Subcutaneous abdominal adipose tissue (tissue), 5 donors: ENCODE measurements around the gene DHRSX.

Experiments used
- H3K27ac ChIP-seq: one replicate; pipeline ENCODE4 v1.7.0; 2013; ENCODE audit warnings: low read depth, mild to moderate bottlenecking, inconsistent platforms, low read length, moderate library complexity
- H3K27me3 ChIP-seq, 5 donors: one replicate each; pipeline ENCODE4 v1.7.0; 2013; ENCODE audit warnings: low read length in 5 of 5, inconsistent platforms in 1 of 5; ENCODE audit not compliant: control insufficient read depth in 5 of 5, insufficient read depth in 4 of 5
- H3K36me3 ChIP-seq, 5 donors: one replicate each; pipeline ENCODE4 v1.7.0; 2013; ENCODE audit warnings: low read length in 5 of 5; ENCODE audit not compliant: control insufficient read depth in 5 of 5, insufficient read depth in 5 of 5
- H3K4me1 ChIP-seq, 5 donors: one replicate each; pipeline ENCODE4 v1.7.0; 2013; ENCODE audit warnings: low read length in 5 of 5, mild to moderate bottlenecking in 3 of 5, moderate library complexity in 1 of 5; ENCODE audit not compliant: control insufficient read depth in 5 of 5, insufficient read depth in 5 of 5
- H3K4me3 ChIP-seq, 5 donors: one replicate each; pipeline ENCODE4 v1.7.0; 2013; ENCODE audit warnings: low read length in 5 of 5, low read depth in 1 of 5
- H3K9ac ChIP-seq, 5 donors: one replicate each; pipeline ENCODE4 v1.7.0; 2013; ENCODE audit warnings: low read length in 5 of 5, mild to moderate bottlenecking in 4 of 5, moderate library complexity in 3 of 5
- H3K9me3 ChIP-seq, 5 donors: one replicate each; pipeline ENCODE4 v1.7.0; 2013; ENCODE audit warnings: low read length in 5 of 5; ENCODE audit not compliant: control insufficient read depth in 5 of 5
- donor health status: healthy.
- donor health status: healthy.
- donor health status: healthy.
- donor health status: healthy.
- donor health status: healthy.

Gene DHRSX

DNA sequence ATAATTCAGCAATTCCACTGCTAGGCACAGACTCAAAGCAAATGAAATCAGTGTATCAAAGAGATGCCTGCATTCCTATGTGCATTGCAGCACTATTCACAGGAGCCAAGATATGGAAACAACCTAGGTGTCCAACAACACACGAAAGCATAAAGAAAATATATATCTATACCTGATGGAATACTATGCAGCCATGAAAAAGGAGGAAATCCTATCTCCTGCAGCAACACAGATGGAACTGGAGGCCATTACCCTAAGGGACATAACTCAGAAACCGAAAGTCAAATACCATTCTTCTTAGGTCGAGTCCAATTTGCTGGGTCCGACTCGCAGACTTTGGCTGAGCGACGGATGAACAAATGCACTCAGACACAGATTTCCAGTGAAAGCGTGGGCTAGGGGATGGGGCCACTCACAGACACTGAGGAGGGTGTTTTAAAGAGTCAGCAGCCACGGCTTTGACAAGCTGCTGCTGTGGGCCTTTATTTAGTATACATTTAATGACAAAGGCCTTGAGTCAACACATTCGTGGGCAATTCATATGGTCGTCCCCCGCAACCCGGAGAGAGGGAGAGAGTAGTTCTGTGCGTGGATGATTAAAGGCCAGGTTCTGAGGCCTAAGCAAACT lies 93.8 kb downstream of the DHRSX start:
- Histone ChIP-seq H3K4me3 (no peak overlapping the region), H3K9ac (no peak overlapping the region), H3K4me1 (peaks cover 0 to 4% (median 0%) of the 10 kb centered on the region in 5 donors), H3K9me3 (peaks cover 2 to 9% (median 6%) of the 10 kb centered on the region in 5 donors), H3K27ac (no peak overlapping the region), H3K27me3 (no peaks in the 10 kb centered on the region), H3K36me3 (peaks cover 3 to 34% (median 10%) of the 10 kb centered on the region in 5 donors)

DNA sequence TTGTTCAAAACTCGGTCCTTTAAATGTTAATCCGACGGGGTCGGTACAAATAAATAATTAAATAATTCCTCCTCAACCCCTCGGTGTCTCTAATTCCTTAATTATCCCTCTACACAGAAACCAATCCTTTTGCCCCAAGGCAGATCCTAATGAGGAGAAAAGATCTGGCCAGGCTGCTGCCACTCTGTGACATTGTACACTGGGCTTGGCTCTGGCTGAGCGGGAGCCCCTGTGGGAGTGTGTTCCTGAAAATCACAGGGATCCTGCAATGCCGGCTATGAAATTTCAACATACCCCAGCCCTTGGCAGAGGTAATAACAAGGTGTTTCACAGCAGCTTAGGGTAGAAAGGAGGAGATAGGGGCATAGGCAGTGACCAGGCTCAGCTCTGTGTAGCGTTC lies 96.0 kb downstream of the DHRSX start:
- Histone ChIP-seq H3K36me3 (peaks cover 3 to 31% (median 10%) of the 10 kb centered on the region in 5 donors), H3K4me1 (peaks cover 0 to 4% (median 0%) of the 10 kb centered on the region in 5 donors), H3K27ac (no peak overlapping the region), H3K9me3 (peaks cover 2 to 9% (median 6%) of the 10 kb centered on the region in 5 donors), H3K4me3 (no peak overlapping the region), H3K27me3 (no peaks in the 10 kb centered on the region), H3K9ac (no peak overlapping the region)

- peaks cover 0 to 4% (median 0%) of the 10 kb centered on the region in 5 donors for H3K4me1 ChIP-seq
- peaks cover 3 to 20% (median 6%) of the 10 kb centered on the region in 5 donors for H3K36me3 ChIP-seq
- H3K9ac ChIP-seq: no peak overlapping the region
- no peaks in the 10 kb centered on the region for H3K27me3 ChIP-seq
- H3K27ac ChIP-seq: no peak overlapping the region
- H3K4me3 ChIP-seq: no peak overlapping the region
- peaks cover 2 to 7% (median 6%) of the 10 kb centered on the region in 5 donors for H3K9me3 ChIP-seq
These were observed 98.5 kb downstream of the DHRSX start for GRCh38 chrX:2402361-2402690.

DNA sequence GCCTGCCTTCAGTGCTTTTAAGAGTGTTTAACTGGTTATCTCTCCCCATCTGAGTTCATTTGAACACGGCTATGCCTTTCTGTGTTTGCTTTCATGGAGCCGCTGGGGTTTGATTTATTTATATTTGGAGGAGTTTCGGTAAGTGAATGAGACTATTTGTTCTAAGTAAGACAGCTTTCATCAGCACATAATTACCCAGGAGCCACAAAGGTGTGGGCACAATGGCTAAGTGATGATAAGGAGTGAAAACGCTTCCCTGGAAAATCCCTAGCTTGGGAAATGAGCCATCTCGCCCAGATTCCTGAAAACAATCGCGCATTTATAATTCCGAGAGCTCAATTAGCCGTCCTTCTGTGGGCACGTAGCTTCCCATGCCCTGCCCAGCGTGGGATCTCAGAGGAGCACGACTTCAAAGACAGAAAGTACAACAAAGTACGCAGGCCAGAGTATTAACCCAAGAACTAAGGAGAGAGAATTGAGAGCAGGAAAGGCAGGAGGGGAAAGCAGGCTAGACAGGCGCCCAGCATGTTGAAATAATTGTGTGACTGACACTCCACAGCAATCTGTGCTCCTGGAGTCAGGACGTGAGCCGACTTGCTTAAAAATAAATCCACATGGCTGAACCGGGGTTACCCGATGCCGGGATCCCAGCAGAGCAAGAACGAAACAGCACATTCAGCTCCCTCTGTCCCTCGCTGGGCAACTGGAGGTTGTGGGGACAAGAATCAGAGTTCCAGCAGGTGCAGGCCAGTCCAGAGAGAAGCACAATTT lies 99.0 kb downstream of the DHRSX start:
- H3K9me3 ChIP-seq: peaks cover under 1 to 1% (median under 1%) of the 10 kb centered on the region in 5 donors
- H3K27me3 ChIP-seq: no peaks in the 10 kb centered on the region
- H3K4me1 ChIP-seq: peaks cover 0 to 4% (median 0%) of the 10 kb centered on the region in 5 donors
- H3K4me3 ChIP-seq: no peak overlapping the region
- no peak overlapping the region for H3K27ac ChIP-seq
- H3K9ac ChIP-seq: no peak overlapping the region
- H3K36me3 ChIP-seq: peaks cover 0 to 14% (median 1%) of the 10 kb centered on the region in 5 donors

DNA sequence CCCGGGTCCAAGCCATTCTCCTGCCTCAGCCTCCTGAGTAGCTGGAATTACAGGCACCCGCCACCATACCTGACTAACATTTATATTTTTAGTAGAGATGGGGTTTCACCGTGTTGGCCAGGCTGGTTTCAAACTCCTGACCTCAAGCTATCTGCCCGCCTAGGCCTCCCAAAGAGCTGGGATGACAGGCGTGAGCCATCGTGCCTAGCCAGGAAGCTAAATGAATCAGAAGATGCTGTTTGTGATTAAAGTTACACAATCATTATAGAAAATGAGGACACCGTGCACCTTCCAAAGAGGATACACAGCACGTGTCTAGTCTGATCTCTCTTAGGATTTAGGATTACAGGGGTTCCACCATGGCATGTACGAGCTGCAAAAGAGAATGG lies 99.6 kb downstream of the DHRSX start:
- Histone ChIP-seq H3K36me3 (peaks cover 0 to 13% (median 0%) of the 10 kb centered on the region in 5 donors), H3K9me3 (no peaks in the 10 kb centered on the region), H3K4me3 (no peak overlapping the region), H3K27me3 (no peaks in the 10 kb centered on the region), H3K27ac (no peak overlapping the region), H3K9ac (no peak overlapping the region), H3K4me1 (peaks cover 0 to 4% (median 0%) of the 10 kb centered on the region in 5 donors)

GRCh38 chrX:2398064-2398656 lies 102.6 kb downstream of the DHRSX start:
- H3K4me1 ChIP-seq: no peaks in the 10 kb centered on the region
- H3K27ac ChIP-seq: no peak overlapping the region
- no peak overlapping the region for H3K4me3 ChIP-seq
- H3K27me3 ChIP-seq: no peaks in the 10 kb centered on the region
- no peaks in the 10 kb centered on the region for H3K9me3 ChIP-seq
- H3K36me3 ChIP-seq: peaks cover 0 to 14% (median 0%) of the 10 kb centered on the region in 5 donors
- H3K9ac ChIP-seq: no peak overlapping the region

DNA sequence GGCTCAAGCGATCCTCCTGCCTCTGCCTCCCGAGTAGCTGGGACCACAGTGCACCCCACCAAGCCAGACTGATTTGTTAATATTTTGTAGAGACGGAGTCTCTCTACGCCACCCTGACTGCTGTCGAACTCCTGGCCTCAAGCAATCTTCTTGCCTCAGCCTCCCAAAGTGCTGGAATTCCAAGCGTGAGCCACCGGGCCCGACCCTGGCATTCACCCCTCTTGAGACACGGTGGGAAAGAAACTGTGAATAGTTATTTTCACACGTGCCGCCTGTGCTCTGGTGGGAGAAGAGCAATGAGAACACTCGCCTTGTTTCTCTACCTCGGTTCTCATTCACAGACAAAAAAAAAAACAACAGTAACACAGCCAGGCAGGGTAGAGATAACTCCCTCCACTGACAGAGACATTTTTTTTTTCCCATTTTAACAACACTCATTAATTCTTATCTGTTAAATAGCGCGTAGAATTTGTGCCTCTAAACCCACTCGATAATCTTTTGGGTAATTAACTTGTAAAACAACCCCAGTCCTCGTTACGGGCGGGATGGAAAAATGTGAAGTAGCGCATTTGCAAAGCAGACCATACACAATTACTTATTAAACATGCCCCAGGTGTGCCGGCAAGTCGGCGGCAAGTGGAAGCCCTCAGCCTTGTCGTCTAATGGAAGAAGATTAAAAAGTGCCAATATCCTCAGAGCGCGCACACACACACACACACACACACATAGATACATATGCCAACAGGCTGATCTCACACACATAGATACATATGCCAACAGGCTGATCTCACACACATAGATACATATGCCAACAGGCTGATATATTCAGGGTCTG lies 103.3 kb downstream of the DHRSX start:
- H3K27me3 ChIP-seq: no peaks in the 10 kb centered on the region
- H3K4me3 ChIP-seq: no peak overlapping the region
- peaks cover 0 to 14% (median 0%) of the 10 kb centered on the region in 5 donors for H3K36me3 ChIP-seq
- no peaks in the 10 kb centered on the region for H3K9me3 ChIP-seq
- no peak overlapping the region for H3K27ac ChIP-seq
- H3K4me1 ChIP-seq: no peaks in the 10 kb centered on the region
- no peak overlapping the region for H3K9ac ChIP-seq

DNA sequence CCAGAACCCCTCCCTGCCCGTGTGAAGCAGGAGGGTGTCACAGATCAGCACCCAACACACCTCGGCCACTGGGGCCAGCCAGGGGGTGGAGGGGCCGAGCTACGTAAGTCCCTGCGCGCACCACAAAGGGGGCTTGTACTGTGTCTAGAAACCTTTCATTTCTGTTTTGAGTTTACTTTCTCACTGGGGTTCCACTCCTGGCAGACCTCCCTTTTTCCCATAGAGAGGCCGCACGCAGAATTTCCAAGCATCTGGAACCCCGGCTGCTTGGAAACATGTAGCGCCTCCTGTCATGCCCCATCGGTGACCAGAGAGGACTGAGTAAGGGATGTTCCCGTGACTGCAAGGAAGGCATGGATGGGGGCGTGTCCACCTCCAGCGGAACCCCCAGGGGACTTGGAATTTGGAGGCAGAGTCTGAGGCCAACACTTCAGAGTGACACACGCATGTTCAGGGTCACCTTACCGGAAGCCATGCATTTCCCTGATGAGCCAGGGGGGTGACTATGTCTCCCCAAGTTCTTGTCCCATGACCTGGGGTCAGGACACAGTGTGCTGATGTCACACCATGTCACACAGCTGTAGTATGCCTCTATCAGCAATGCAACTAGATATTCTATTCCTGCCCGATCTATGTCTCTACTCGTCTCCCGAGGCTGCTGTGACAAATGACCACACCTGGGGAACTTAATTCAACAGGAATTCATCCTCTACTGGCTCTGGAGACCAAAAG lies 105.3 kb downstream of the DHRSX start:
- peaks cover 0 to 5% (median 0%) of the 10 kb centered on the region in 5 donors for H3K4me1 ChIP-seq
- peaks cover 0 to 8% (median 5%) of the 10 kb centered on the region in 5 donors for H3K9me3 ChIP-seq
- peaks cover 0 to 11% (median 6%) of the 10 kb centered on the region in 5 donors for H3K36me3 ChIP-seq
- no peaks in the 10 kb centered on the region for H3K27me3 ChIP-seq
- no peak overlapping the region for H3K4me3 ChIP-seq
- no peak overlapping the region for H3K9ac ChIP-seq
- no peak overlapping the region for H3K27ac ChIP-seq

DNA sequence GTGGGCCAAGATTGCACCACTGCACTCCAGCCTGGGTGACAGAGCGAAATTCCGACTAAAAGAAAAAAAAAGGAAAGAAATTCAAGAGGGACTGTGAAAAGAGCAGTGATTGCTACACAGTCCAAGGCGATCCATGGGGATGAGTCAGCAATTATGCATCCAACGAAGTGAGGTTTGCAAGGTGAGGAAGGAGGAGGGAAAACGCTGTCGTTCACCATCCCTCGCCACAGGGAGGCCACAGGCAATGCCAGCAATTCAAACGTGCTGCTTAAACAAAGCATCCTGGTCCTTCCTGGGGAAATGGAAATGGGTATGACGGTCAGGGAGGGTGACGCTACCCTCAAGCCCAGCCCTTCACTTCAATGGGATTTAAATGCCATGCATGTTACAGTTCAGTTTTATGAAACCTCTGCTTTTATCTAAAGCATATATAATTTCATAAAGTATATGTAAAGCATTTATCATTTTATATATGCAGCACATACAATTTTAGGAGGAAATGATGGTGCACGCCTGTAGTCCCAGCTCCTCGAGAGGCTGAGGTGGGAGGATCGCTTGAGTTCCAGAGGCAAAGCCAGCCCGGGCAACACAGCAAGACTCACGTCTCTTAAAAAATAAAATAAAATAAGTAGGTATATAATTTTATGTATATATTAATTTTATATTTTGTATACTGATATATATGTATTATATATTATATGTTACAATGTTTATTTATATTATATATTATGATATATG lies 108.7 kb downstream of the DHRSX start:
- peaks cover 0 to 19% (median 7%) of the 10 kb centered on the region in 5 donors for H3K36me3 ChIP-seq
- H3K4me1 ChIP-seq: peaks cover 0 to 13% (median 0%) of the 10 kb centered on the region in 5 donors
- peaks cover 0 to 8% (median 5%) of the 10 kb centered on the region in 5 donors for H3K9me3 ChIP-seq
- no peak overlapping the region for H3K4me3 ChIP-seq
- no peaks in the 10 kb centered on the region for H3K27me3 ChIP-seq
- no peak overlapping the region for H3K9ac ChIP-seq
- H3K27ac ChIP-seq: no peak overlapping the region
